Stimulated activated CD8-positive, alpha-beta memory T cell treated with anti-CD3 and anti-CD28 coated beads, Interleukin-15, amount 100 ng/mL, for 24 hours (primary cell): Measurements from ENCODE around the gene PPME1.

Experiments
- DNase-seq: peaks from one replicate; pipeline ENCODE4 v3.0.0-alpha.2; 2020; ENCODE audit warnings: low read depth

PPME1 gene

GRCh38 chr11:74159642-74160041 lies 11.4 kb upstream of the PPME1 start:
- no peak for DNase-seq

GRCh38 chr11:74162681-74163467 lies 8.2 kb upstream of the PPME1 start:
- no peak for DNase-seq

GRCh38 chr11:74168838-74169237 lies 2.3 kb upstream of the PPME1 start:
- no peak for DNase-seq

GRCh38 chr11:74169738-74170458 lies 1.2 kb upstream of the PPME1 start:
- no peak for DNase-seq

- no peak for DNase-seq
Measured at GRCh38 chr11:74171630-74171968, 510 bp downstream of the PPME1 start.

- no peak for DNase-seq
Measured at GRCh38 chr11:74171997-74172396, 908 bp downstream of the PPME1 start.

GRCh38 chr11:74175920-74176319 lies 4.8 kb downstream of the PPME1 start:
- no peak for DNase-seq

- no peak for DNase-seq
Measured at GRCh38 chr11:74179234-74180052, 8.4 kb downstream of the PPME1 start.

- DNase-seq: no peak
Measured at GRCh38 chr11:74182635-74183034, 11.5 kb downstream of the PPME1 start.

GRCh38 chr11:74185285-74185684 lies 14.2 kb downstream of the PPME1 start:
- DNase-seq: no peak

- DNase-seq: no peak
Measured at GRCh38 chr11:74185695-74186094, 14.6 kb downstream of the PPME1 start.

- DNase-seq: no peak
Measured at GRCh38 chr11:74195828-74196227, 24.7 kb downstream of the PPME1 start.

GRCh38 chr11:74196781-74197486 lies 25.8 kb downstream of the PPME1 start:
- no peak for DNase-seq

- no peak for DNase-seq
Measured at GRCh38 chr11:74203966-74204365, 32.9 kb downstream of the PPME1 start.

- DNase-seq: no peak
Measured at GRCh38 chr11:74204701-74205100, 33.6 kb downstream of the PPME1 start.

GRCh38 chr11:74205181-74205580 lies 34.1 kb downstream of the PPME1 start:
- no peak for DNase-seq

- no peak for DNase-seq
Measured at GRCh38 chr11:74206746-74207145, 35.7 kb downstream of the PPME1 start.

GRCh38 chr11:74208507-74208906 lies 37.4 kb downstream of the PPME1 start:
- no peak for DNase-seq

- DNase-seq: no peak
Measured at GRCh38 chr11:74212533-74212932, 41.4 kb downstream of the PPME1 start.

- no peak for DNase-seq
Measured at GRCh38 chr11:74220376-74220775, 49.3 kb downstream of the PPME1 start.

- DNase-seq: no peak
Measured at GRCh38 chr11:74221816-74222215, 50.7 kb downstream of the PPME1 start.

GRCh38 chr11:74225565-74225964 lies 54.5 kb downstream of the PPME1 start:
- no peak for DNase-seq
